H9 (cell line): ENCODE data around the gene CLK3. TPM values are rescaled to one million over a fixed set of nuclear protein-coding genes. Genes with fewer than 3 reads are reported as not detected.

Experiments used
- DNase-seq: peaks from one replicate; pipeline ENCODE4 v3.0.0-alpha.2; 2017
- H2AFZ ChIP-seq: one replicate; pipeline ENCODE4 v1.6.1; 2013; ENCODE audit warnings: mild to moderate bottlenecking, low read length, control low read depth, moderate library complexity
- H2AK5ac ChIP-seq: 2 replicates; pipeline ENCODE4 v1.6.1; 2013; ENCODE audit warnings: low read length, control low read depth, mixed read lengths; ENCODE audit not compliant: insufficient read length
- H2BK120ac ChIP-seq: one replicate; pipeline ENCODE4 v1.6.1; 2013; ENCODE audit warnings: low read depth, mild to moderate bottlenecking, low read length, control low read depth, inconsistent platforms; ENCODE audit not compliant: poor library complexity, severe bottlenecking
- H2BK12ac ChIP-seq: 2 replicates; pipeline ENCODE4 v1.6.1; 2013; ENCODE audit warnings: low read length, control low read depth, mixed read lengths, low read depth; ENCODE audit not compliant: insufficient read length
- H2BK15ac ChIP-seq: 2 replicates; pipeline ENCODE4 v1.6.1; 2013; ENCODE audit warnings: low read depth, low read length, control low read depth
- H2BK20ac ChIP-seq: one replicate; pipeline ENCODE4 v1.6.1; 2013; ENCODE audit warnings: low read depth, mild to moderate bottlenecking, low read length, control low read depth, inconsistent platforms; ENCODE audit not compliant: poor library complexity, severe bottlenecking
- H2BK5ac ChIP-seq: 2 replicates; pipeline ENCODE4 v1.6.1; 2013; ENCODE audit warnings: low read length, control low read depth, mixed read lengths; ENCODE audit not compliant: insufficient read length
- H3K14ac ChIP-seq: 2 replicates; pipeline ENCODE4 v1.6.1; 2013; ENCODE audit warnings: low read length, control low read depth; ENCODE audit not compliant: insufficient read depth
- H3K18ac ChIP-seq: 2 replicates; pipeline ENCODE4 v1.6.1; 2013; ENCODE audit warnings: low read depth, mild to moderate bottlenecking, mixed read lengths, low read length, control low read depth; ENCODE audit not compliant: insufficient read length
- H3K23ac ChIP-seq: 2 replicates; pipeline ENCODE4 v1.6.1; 2013; ENCODE audit warnings: low read length, control low read depth, mixed read lengths, low read depth; ENCODE audit not compliant: insufficient read length
- H3K23me2 ChIP-seq: 2 replicates; pipeline ENCODE4 v1.6.1; 2013; ENCODE audit warnings: low read depth, mild to moderate bottlenecking, mixed read lengths, low read length, control low read depth; ENCODE audit not compliant: insufficient read length, poor library complexity, severe bottlenecking
- H3K27ac ChIP-seq: 2 replicates; pipeline ENCODE4 v1.5.1; 2013; ENCODE audit warnings: low read length, control low read depth, mixed read lengths, low read depth; ENCODE audit not compliant: insufficient read length
- H3K27me3 ChIP-seq: 2 replicates; pipeline ENCODE4 v1.6.1; 2013; ENCODE audit warnings: low read length, control low read depth, inconsistent platforms; ENCODE audit not compliant: insufficient read depth
- H3K4ac ChIP-seq: 2 replicates; pipeline ENCODE4 v1.6.1; 2013; ENCODE audit warnings: low read depth, mild to moderate bottlenecking, control low read depth, inconsistent platforms, low read length, moderate library complexity
- H3K4me1 ChIP-seq: 2 replicates; pipeline ENCODE4 v1.6.1; 2013; ENCODE audit warnings: low read length, control low read depth, inconsistent platforms; ENCODE audit not compliant: insufficient read depth
- H3K4me2 ChIP-seq: 2 replicates; pipeline ENCODE4 v1.6.1; 2013; ENCODE audit warnings: low read length, control low read depth, mixed read lengths; ENCODE audit not compliant: insufficient read length, insufficient read depth
- H3K56ac ChIP-seq: 2 replicates; pipeline ENCODE4 v1.6.1; 2013; ENCODE audit warnings: low read depth, mild to moderate bottlenecking, mixed read lengths, low read length, control low read depth; ENCODE audit not compliant: insufficient read length
- H3K79me1 ChIP-seq: 2 replicates; pipeline ENCODE4 v1.6.1; 2013; ENCODE audit warnings: low read depth, mild to moderate bottlenecking, moderate library complexity, low read length, control low read depth, inconsistent platforms; ENCODE audit not compliant: insufficient read depth, poor library complexity, severe bottlenecking
- H3K79me2 ChIP-seq: 2 replicates; pipeline ENCODE4 v1.6.1; 2013; ENCODE audit warnings: low read length, control low read depth, inconsistent platforms; ENCODE audit not compliant: insufficient read depth
- H3K9ac ChIP-seq: 2 replicates; pipeline ENCODE4 v1.6.1; 2013; ENCODE audit warnings: low read length, control low read depth, mixed read lengths; ENCODE audit not compliant: insufficient read length; ENCODE audit errors: extremely low read depth
- H3K9me3 ChIP-seq: one replicate; pipeline ENCODE4 v1.6.1; 2013; ENCODE audit warnings: low read depth, low read length, inconsistent platforms; ENCODE audit not compliant: control insufficient read depth
- H3T11ph ChIP-seq: one replicate; pipeline ENCODE4 v1.6.1; 2013; ENCODE audit warnings: mild to moderate bottlenecking, low read length, control low read depth, inconsistent platforms
- H4K20me1 ChIP-seq: one replicate; pipeline ENCODE4 v1.6.1; 2013; ENCODE audit not compliant: control insufficient read depth, insufficient read length, insufficient read depth
- H4K5ac ChIP-seq: 2 replicates; pipeline ENCODE4 v1.6.1; 2013; ENCODE audit warnings: low read depth, mild to moderate bottlenecking, mixed read lengths, low read length, control low read depth; ENCODE audit not compliant: insufficient read length
- H4K8ac ChIP-seq: replicated peaks from 2 replicates; pipeline ENCODE4 v1.6.1; 2013; ENCODE audit warnings: low read length, control low read depth, mixed read lengths, low read depth; ENCODE audit not compliant: insufficient read length
- H4K91ac ChIP-seq: 2 replicates; pipeline ENCODE4 v1.6.1; 2013; ENCODE audit warnings: low read depth, mild to moderate bottlenecking, moderate library complexity, mixed read lengths, low read length, control low read depth; ENCODE audit not compliant: insufficient read length
- H3K27ac Mint-ChIP-seq, 3 experiments: 2 replicates in 2 of 3; 3 replicates in 1 of 3; pipeline ENCODE4 v1.8.0; 2020 to 2021; ENCODE audit warnings: mixed read lengths in 3 of 3, mild to moderate bottlenecking in 1 of 3, moderate library complexity in 1 of 3
- H3K27me3 Mint-ChIP-seq: 2 replicates; pipeline ENCODE4 v1.8.0; 2021; ENCODE audit warnings: low read depth, mild to moderate bottlenecking, moderate library complexity, mixed read lengths
- H3K36me3 Mint-ChIP-seq, 3 experiments: 2 replicates in 2 of 3; 3 replicates in 1 of 3; pipeline ENCODE4 v1.8.0; 2020 to 2021; ENCODE audit warnings: low read depth in 3 of 3, mixed read lengths in 3 of 3; ENCODE audit not compliant: insufficient read depth in 1 of 3
- H3K4me1 Mint-ChIP-seq, 2 experiments: 2 replicates each; pipeline ENCODE4 v1.8.0; 2020; ENCODE audit warnings: mixed read lengths in 2 of 2
- H3K4me3 Mint-ChIP-seq, 2 experiments: 2 replicates in 1 of 2; 3 replicates in 1 of 2; pipeline ENCODE4 v1.8.0; 2020 to 2021; ENCODE audit warnings: mild to moderate bottlenecking in 2 of 2, mixed read lengths in 2 of 2, moderate library complexity in 1 of 2
- H3K9me3 Mint-ChIP-seq, 2 experiments: 2 replicates in 1 of 2; 3 replicates in 1 of 2; pipeline ENCODE4 v1.8.0; 2020; ENCODE audit warnings: mild to moderate bottlenecking in 2 of 2, mixed read lengths in 2 of 2, moderate library complexity in 1 of 2
- WGBS: extraction: QIAGEN DNeasy Blood & Tissue Kit; methylation state at CpG from one replicate; pipeline ENCODE4 v1.1.7; 2013; ENCODE audit warnings: missing lambda C conversion rate, low lambda C conversion rate, mixed read lengths; ENCODE audit not compliant: insufficient read length; ENCODE audit errors: extremely low coverage; 5-methylcytosine and 5-hydroxymethylcytosine counted together
- total RNA-seq: library from RNA; stranded (reverse); gene quantifications from 2 replicates; pipeline ENCODE4 v1.2.1, GENCODE V29; 2021
- TF ChIP-seq, protein P1 (sequence below): fragments of 200-600 bp; sonication (generic); conservative IDR thresholded peaks from 3 replicates; pipeline ENCODE4 v1.8.0; 2021; ENCODE audit warnings: antibody characterized with exemption, mild to moderate bottlenecking

Gene CLK3
- total RNA-seq, 1 experiment from 2014 or later, result 40.8 TPM

DNA sequence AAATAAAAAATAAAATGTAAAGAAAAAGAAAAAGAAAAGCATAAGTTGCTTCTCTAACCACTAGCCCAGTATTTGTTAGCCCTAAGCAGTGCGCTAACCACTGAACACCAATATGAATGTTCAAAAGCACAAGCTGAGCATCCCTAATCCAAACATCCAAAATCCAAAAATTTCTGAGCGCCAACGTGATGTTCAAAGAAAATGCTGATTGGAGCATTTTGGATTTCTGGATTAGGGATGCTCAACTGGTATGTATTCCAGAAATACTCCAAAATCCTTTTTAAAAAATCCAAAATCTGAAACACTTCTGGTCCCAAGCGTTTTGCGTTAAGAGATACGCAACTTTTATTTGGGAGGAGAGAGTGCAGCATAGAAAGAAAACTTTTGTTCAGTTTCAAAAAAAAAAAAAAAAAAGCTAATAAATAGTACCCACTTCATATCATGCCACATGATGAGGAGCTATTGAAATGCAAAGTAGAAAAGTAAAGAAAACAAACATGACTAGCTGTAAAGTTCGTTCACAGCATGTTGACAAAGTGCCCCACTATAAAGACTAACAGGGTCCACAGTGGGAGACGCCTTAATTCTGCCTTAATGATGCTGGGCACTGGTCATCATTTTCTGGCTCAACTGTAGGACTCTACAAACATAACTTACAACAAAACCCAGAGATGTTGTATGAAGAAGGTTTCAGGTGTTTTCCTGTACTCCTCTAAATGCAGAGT, 47.8 kb downstream of the CLK3 start:
- peaks cover 4% of the 10 kb centered on the region in 2 experiments; a peak in 2 of 4 replicates for H3K4me1 Mint-ChIP-seq
- H4K8ac ChIP-seq, result no peak overlapping the region
- no peak overlapping the region for H3K4me3 Mint-ChIP-seq
- H3T11ph ChIP-seq, result no peak overlapping the region
- no peak overlapping the region for H4K5ac ChIP-seq
- DNase-seq, result no peak
- peaks cover 0 to 5% (median 0%) of the 10 kb centered on the region in 3 experiments; a peak in 4 of 7 replicates for H3K36me3 Mint-ChIP-seq
- H3K9me3 Mint-ChIP-seq, result no peaks in the 10 kb centered on the region
- H3K79me2 ChIP-seq, result peaks cover 2% of the 10 kb centered on the region; the same call in 1 of the 2 replicates
- no peaks in the 10 kb centered on the region for H3K9me3 ChIP-seq
- no peak overlapping the region for H4K91ac ChIP-seq
- no peak overlapping the region for H3K4ac ChIP-seq
- no peak overlapping the region for H2BK120ac ChIP-seq
- no peak overlapping the region for H3K27ac ChIP-seq
- no peak overlapping the region for H3K56ac ChIP-seq
- no peak overlapping the region for H3K23ac ChIP-seq
- no peak overlapping the region for H3K9ac ChIP-seq
- H3K18ac ChIP-seq, result no peak overlapping the region
- no peaks in the 10 kb centered on the region for H3K23me2 ChIP-seq
- H2BK12ac ChIP-seq, result no peak overlapping the region
- H2AFZ ChIP-seq, result no peak overlapping the region
- no peak overlapping the region for H3K4me2 ChIP-seq
- H4K20me1 ChIP-seq, result no peaks in the 10 kb centered on the region
- H3K27me3 Mint-ChIP-seq, result no peaks in the 10 kb centered on the region
- H3K27me3 ChIP-seq, result no peaks in the 10 kb centered on the region
- no peak overlapping the region for H2BK15ac ChIP-seq
- H2AK5ac ChIP-seq, result no peak overlapping the region
- no peak overlapping the region for H3K27ac Mint-ChIP-seq
- TF ChIP-seq, protein P1, sequence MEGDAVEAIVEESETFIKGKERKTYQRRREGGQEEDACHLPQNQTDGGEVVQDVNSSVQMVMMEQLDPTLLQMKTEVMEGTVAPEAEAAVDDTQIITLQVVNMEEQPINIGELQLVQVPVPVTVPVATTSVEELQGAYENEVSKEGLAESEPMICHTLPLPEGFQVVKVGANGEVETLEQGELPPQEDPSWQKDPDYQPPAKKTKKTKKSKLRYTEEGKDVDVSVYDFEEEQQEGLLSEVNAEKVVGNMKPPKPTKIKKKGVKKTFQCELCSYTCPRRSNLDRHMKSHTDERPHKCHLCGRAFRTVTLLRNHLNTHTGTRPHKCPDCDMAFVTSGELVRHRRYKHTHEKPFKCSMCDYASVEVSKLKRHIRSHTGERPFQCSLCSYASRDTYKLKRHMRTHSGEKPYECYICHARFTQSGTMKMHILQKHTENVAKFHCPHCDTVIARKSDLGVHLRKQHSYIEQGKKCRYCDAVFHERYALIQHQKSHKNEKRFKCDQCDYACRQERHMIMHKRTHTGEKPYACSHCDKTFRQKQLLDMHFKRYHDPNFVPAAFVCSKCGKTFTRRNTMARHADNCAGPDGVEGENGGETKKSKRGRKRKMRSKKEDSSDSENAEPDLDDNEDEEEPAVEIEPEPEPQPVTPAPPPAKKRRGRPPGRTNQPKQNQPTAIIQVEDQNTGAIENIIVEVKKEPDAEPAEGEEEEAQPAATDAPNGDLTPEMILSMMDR, result no peak
- H3K4me1 ChIP-seq, result no peaks in the 10 kb centered on the region
- H2BK5ac ChIP-seq, result no peak overlapping the region
- H2BK20ac ChIP-seq, result no peak overlapping the region
- no peak overlapping the region for H3K14ac ChIP-seq
- H3K79me1 ChIP-seq, result peaks cover 3% of the 10 kb centered on the region
- WGBS, result no CpG with 5 or more reads among the region's 8 CpGs
